ENCODE data around the gene DNMBP.
"Not testable (repeated sequence)": the region's sequence is repeated elsewhere in the genome, so short reads cannot be mapped to it uniquely, and the experiment has no call there.

- not testable (repeated sequence) for TF ChIP-seq POLR2A, POLR2AphosphoS5 (IDR thresholded peaks at IDR 0.05; ENCODE audit: low read depth, low read length)
Measured at GRCh38 chr10:99953510-99953909, 56.2 kb downstream of the DNMBP start.
